ENCODE results near the gene RAB26.
"Not testable (repeated sequence)": the region's sequence is repeated elsewhere in the genome, so short reads cannot be mapped to it uniquely, and the experiment has no call there.

DNA sequence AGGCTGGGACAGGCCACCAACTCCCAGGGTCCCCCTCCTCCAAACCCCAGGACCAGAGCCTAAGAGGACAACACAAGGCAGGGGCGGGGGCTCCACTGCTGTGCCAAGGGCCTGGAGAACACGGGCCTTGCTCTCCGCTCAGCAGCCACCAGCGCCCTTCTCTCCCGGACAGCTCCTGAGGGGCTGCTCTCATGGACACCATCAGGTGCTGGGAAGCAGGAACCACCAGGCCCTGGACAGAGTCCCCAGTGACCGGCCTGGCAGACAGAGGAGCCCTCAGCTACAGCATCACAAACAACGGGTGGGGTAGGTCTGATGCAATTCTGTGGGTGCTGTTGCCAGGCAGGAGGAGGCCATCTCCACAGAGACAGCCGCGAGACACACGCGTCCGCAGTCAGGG lies 14.6 kb upstream of the RAB26 start:
- TF ChIP-seq, protein P1, sequence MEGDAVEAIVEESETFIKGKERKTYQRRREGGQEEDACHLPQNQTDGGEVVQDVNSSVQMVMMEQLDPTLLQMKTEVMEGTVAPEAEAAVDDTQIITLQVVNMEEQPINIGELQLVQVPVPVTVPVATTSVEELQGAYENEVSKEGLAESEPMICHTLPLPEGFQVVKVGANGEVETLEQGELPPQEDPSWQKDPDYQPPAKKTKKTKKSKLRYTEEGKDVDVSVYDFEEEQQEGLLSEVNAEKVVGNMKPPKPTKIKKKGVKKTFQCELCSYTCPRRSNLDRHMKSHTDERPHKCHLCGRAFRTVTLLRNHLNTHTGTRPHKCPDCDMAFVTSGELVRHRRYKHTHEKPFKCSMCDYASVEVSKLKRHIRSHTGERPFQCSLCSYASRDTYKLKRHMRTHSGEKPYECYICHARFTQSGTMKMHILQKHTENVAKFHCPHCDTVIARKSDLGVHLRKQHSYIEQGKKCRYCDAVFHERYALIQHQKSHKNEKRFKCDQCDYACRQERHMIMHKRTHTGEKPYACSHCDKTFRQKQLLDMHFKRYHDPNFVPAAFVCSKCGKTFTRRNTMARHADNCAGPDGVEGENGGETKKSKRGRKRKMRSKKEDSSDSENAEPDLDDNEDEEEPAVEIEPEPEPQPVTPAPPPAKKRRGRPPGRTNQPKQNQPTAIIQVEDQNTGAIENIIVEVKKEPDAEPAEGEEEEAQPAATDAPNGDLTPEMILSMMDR (IDR thresholded peaks at IDR 0.05), result not testable (repeated sequence)
- TF ChIP-seq POLR2A, POLR2AphosphoS5 (IDR thresholded peaks at IDR 0.05): not testable (repeated sequence)
